WTC11 (cell line): ENCODE data around the gene DNAH11. TPM values are rescaled to one million over a fixed set of nuclear protein-coding genes. Genes with fewer than 3 reads are reported as not detected.

Experiments used
- ATAC-seq: fragments of 200-7000 bp; cut with Tn5 transposase; 2 replicates; pipeline ENCODE4 v1.10.0; 2021; ENCODE audit warnings: mild to moderate bottlenecking, moderate library complexity
- CTCF ChIA-PET: fragments of 300-600 bp; sonication (Branson Sonifier 250); formaldehyde crosslinking; loops from one replicate; lab custom pipeline; 2021; ENCODE audit warnings: antibody characterized with exemption; lab: Charles Lee
- POLR2A ChIA-PET: fragments of 350-600 bp; sonication (Branson Sonifier 250); formaldehyde crosslinking; loops from one replicate; lab custom pipeline; 2021; ENCODE audit warnings: antibody characterized with exemption; lab: Charles Lee
- DNase-seq: peaks from one replicate; pipeline ENCODE4 v3.0.0; 2021; ENCODE audit warnings: low spot score
- H3K27ac Mint-ChIP-seq: 2 replicates; pipeline ENCODE4 v1.8.0; 2021; ENCODE audit warnings: mixed read lengths
- H3K27me3 Mint-ChIP-seq: 2 replicates; pipeline ENCODE4 v1.8.0; 2021; ENCODE audit warnings: low read depth, mild to moderate bottlenecking, moderate library complexity, mixed read lengths
- H3K36me3 Mint-ChIP-seq: 2 replicates; pipeline ENCODE4 v1.8.0; 2021; ENCODE audit warnings: mixed read lengths
- H3K4me1 Mint-ChIP-seq: 2 replicates; pipeline ENCODE4 v1.8.0; 2022; ENCODE audit warnings: mixed read lengths
- H3K4me3 Mint-ChIP-seq: 2 replicates; pipeline ENCODE4 v1.8.0; 2021; ENCODE audit warnings: mild to moderate bottlenecking, moderate library complexity, mixed read lengths
- H3K9me3 Mint-ChIP-seq: 2 replicates; pipeline ENCODE4 v1.8.0; 2021; ENCODE audit warnings: mixed read lengths
- ELF4 ChIP-seq: sonication (generic); formaldehyde crosslinking; IDR thresholded peaks from 2 replicates; pipeline ENCODE4 v1.8.1; 2022; ENCODE audit warnings: low read depth, mild to moderate bottlenecking, moderate library complexity, missing genetic modification reagents
- EMX1 ChIP-seq: fragments of 250-450 bp; sonication (Bioruptor Pico); IDR thresholded peaks from 2 replicates; pipeline ENCODE4 v1.8.0; 2021; ENCODE audit warnings: mild to moderate bottlenecking
- ESRRA ChIP-seq: sonication (generic); formaldehyde crosslinking; IDR thresholded peaks from 2 replicates; pipeline ENCODE4 v1.8.1; 2022; ENCODE audit warnings: mild to moderate bottlenecking, missing genetic modification reagents, borderline replicate concordance
- GABPB1 ChIP-seq: sonication (generic); formaldehyde crosslinking; IDR thresholded peaks from 2 replicates; pipeline ENCODE4 v1.8.1; 2023; ENCODE audit warnings: mild to moderate bottlenecking, missing genetic modification reagents
- IRF2 ChIP-seq: sonication (generic); formaldehyde crosslinking; IDR thresholded peaks from 2 replicates; pipeline ENCODE4 v1.8.0; 2022; ENCODE audit warnings: low read depth, missing genetic modification reagents, borderline replicate concordance
- NFATC4 ChIP-seq: fragments of 250-450 bp; sonication (Bioruptor Pico); IDR thresholded peaks from 2 replicates; pipeline ENCODE4 v1.9.0; 2021; ENCODE audit warnings: mild to moderate bottlenecking
- NFE2L1 ChIP-seq: sonication (generic); formaldehyde crosslinking; IDR thresholded peaks from 2 replicates; pipeline ENCODE4 v1.8.1; 2023; ENCODE audit warnings: missing genetic modification reagents
- SMAD3 ChIP-seq: sonication (generic); formaldehyde crosslinking; IDR thresholded peaks from 2 replicates; pipeline ENCODE4 v1.8.0; 2022; ENCODE audit warnings: missing genetic modification reagents, mild to moderate bottlenecking, borderline replicate concordance
- SMAD4 ChIP-seq: sonication (generic); formaldehyde crosslinking; IDR thresholded peaks from 2 replicates; pipeline ENCODE4 v1.8.0; 2022; ENCODE audit warnings: mild to moderate bottlenecking, missing genetic modification reagents
- SOX15 ChIP-seq: fragments of 250-450 bp; sonication (Bioruptor Pico); IDR thresholded peaks from 2 replicates; pipeline ENCODE4 v1.9.0; 2021; ENCODE audit warnings: mild to moderate bottlenecking
- SP1 ChIP-seq: sonication (generic); formaldehyde crosslinking; conservative IDR thresholded peaks from 2 replicates; pipeline ENCODE4 v1.8.1; 2022; ENCODE audit warnings: missing genetic modification reagents
- total RNA-seq: library from RNA; stranded (reverse); gene quantifications from 3 replicates; pipeline ENCODE4 v1.2.3, GENCODE V29; 2021
- TF ChIP-seq, protein P1 (sequence below): sonication (generic); formaldehyde crosslinking; IDR thresholded peaks from 2 replicates; pipeline ENCODE4 v1.8.0; 2022; ENCODE audit warnings: mild to moderate bottlenecking, missing genetic modification reagents
- TF ChIP-seq, protein P2 (sequence below): sonication (generic); formaldehyde crosslinking; IDR thresholded peaks from 2 replicates; pipeline ENCODE4 v1.8.1; 2023; ENCODE audit warnings: mild to moderate bottlenecking, missing genetic modification reagents, moderate library complexity
- TF ChIP-seq, protein P3 (sequence below): sonication (generic); formaldehyde crosslinking; IDR thresholded peaks from 2 replicates; pipeline ENCODE4 v1.8.1; 2023; ENCODE audit warnings: mild to moderate bottlenecking, missing genetic modification reagents, borderline replicate concordance
- TF ChIP-seq, protein P4 (sequence below): sonication (generic); formaldehyde crosslinking; IDR thresholded peaks from 2 replicates; pipeline ENCODE4 v1.8.0; 2022; ENCODE audit warnings: mild to moderate bottlenecking, missing genetic modification reagents
- TF ChIP-seq, protein P5 (sequence below): sonication (generic); formaldehyde crosslinking; IDR thresholded peaks from 2 replicates; pipeline ENCODE4 v1.8.1; 2022; ENCODE audit warnings: missing genetic modification reagents, borderline replicate concordance
- TF ChIP-seq, protein P6 (sequence below): sonication (generic); formaldehyde crosslinking; IDR thresholded peaks from 2 replicates; pipeline ENCODE4 v1.8.1; 2022; ENCODE audit warnings: mild to moderate bottlenecking, moderate library complexity, missing genetic modification reagents
- TF ChIP-seq, protein P7 (sequence below): sonication (generic); formaldehyde crosslinking; IDR thresholded peaks from 2 replicates; pipeline ENCODE4 v1.8.1; 2023; ENCODE audit warnings: mild to moderate bottlenecking, missing genetic modification reagents, moderate library complexity
- TF ChIP-seq, protein P8 (sequence below): sonication (generic); formaldehyde crosslinking; IDR thresholded peaks from 2 replicates; pipeline ENCODE4 v1.8.0; 2022; ENCODE audit warnings: missing genetic modification reagents

Gene DNAH11
- total RNA-seq, 1 experiment from 2014 or later, result 6.4 TPM

DNA sequence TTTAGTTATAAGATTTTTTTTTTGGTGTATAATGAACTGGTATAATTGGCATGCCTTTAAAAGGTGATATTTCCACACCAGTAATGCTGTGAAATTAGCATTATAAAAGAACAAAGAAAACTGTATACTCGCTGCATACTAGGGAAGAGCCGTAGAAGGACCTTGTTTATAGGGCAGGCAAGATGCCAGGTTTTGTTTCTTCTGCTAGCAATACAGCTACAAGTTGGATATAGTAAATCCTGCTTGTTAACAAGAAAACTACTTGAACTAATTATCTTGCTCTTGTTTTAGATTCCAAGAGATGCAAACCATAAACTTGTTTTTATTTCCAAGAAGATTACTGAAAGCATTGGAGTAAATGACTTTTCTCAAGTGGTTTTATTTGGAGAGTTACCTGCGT is 1.9 kb downstream of the DNAH11 start:
- H3K9me3 Mint-ChIP-seq, result no peaks in the 10 kb centered on the region
- DNase-seq, result no peak
- POLR2A ChIA-PET, result no interaction called here
- no peak overlapping the region for H3K27ac Mint-ChIP-seq
- H3K36me3 Mint-ChIP-seq, result no peaks in the 10 kb centered on the region
- CTCF ChIA-PET, result interaction anchor here (1.1 to 2.0 kb wide), 2 partner anchors 222 to 291 kb away, joined by 8 read pairs; no protein-coding TSS in a partner anchor
- H3K27me3 Mint-ChIP-seq, result peaks cover 32% of the 10 kb centered on the region
- no peak for ATAC-seq
- H3K4me1 Mint-ChIP-seq, result peaks cover 42% of the 10 kb centered on the region
- TF ChIP-seq, protein P1, sequence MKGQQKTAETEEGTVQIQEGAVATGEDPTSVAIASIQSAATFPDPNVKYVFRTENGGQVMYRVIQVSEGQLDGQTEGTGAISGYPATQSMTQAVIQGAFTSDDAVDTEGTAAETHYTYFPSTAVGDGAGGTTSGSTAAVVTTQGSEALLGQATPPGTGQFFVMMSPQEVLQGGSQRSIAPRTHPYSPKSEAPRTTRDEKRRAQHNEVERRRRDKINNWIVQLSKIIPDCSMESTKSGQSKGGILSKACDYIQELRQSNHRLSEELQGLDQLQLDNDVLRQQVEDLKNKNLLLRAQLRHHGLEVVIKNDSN (CRISPR knock-in tag), result no peak
- no peak for TF ChIP-seq GABPB1 (CRISPR knock-in tag)
- TF ChIP-seq SMAD4 (CRISPR knock-in tag), result no peak
- no peak for TF ChIP-seq NFATC4 (CRISPR knock-in tag)
- TF ChIP-seq, protein P2, sequence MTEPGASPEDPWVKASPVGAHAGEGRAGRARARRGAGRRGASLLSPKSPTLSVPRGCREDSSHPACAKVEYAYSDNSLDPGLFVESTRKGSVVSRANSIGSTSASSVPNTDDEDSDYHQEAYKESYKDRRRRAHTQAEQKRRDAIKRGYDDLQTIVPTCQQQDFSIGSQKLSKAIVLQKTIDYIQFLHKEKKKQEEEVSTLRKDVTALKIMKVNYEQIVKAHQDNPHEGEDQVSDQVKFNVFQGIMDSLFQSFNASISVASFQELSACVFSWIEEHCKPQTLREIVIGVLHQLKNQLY (CRISPR knock-in tag), result no peak
- no peak for TF ChIP-seq SMAD3 (CRISPR knock-in tag)
- no peak for TF ChIP-seq NFE2L1 (CRISPR knock-in tag)
- TF ChIP-seq SOX15 (CRISPR knock-in tag), result no peak
- TF ChIP-seq ELF4, result no peak
- TF ChIP-seq, protein P3, sequence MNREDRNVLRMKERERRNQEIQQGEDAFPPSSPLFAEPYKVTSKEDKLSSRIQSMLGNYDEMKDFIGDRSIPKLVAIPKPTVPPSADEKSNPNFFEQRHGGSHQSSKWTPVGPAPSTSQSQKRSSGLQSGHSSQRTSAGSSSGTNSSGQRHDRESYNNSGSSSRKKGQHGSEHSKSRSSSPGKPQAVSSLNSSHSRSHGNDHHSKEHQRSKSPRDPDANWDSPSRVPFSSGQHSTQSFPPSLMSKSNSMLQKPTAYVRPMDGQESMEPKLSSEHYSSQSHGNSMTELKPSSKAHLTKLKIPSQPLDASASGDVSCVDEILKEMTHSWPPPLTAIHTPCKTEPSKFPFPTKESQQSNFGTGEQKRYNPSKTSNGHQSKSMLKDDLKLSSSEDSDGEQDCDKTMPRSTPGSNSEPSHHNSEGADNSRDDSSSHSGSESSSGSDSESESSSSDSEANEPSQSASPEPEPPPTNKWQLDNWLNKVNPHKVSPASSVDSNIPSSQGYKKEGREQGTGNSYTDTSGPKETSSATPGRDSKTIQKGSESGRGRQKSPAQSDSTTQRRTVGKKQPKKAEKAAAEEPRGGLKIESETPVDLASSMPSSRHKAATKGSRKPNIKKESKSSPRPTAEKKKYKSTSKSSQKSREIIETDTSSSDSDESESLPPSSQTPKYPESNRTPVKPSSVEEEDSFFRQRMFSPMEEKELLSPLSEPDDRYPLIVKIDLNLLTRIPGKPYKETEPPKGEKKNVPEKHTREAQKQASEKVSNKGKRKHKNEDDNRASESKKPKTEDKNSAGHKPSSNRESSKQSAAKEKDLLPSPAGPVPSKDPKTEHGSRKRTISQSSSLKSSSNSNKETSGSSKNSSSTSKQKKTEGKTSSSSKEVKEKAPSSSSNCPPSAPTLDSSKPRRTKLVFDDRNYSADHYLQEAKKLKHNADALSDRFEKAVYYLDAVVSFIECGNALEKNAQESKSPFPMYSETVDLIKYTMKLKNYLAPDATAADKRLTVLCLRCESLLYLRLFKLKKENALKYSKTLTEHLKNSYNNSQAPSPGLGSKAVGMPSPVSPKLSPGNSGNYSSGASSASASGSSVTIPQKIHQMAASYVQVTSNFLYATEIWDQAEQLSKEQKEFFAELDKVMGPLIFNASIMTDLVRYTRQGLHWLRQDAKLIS (CRISPR knock-in tag), result no peak
- no peak for TF ChIP-seq ESRRA
- no peak for TF ChIP-seq SP1 (CRISPR knock-in tag)
- TF ChIP-seq, protein P4, sequence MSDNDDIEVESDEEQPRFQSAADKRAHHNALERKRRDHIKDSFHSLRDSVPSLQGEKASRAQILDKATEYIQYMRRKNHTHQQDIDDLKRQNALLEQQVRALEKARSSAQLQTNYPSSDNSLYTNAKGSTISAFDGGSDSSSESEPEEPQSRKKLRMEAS, result no peak
- TF ChIP-seq, protein P5, sequence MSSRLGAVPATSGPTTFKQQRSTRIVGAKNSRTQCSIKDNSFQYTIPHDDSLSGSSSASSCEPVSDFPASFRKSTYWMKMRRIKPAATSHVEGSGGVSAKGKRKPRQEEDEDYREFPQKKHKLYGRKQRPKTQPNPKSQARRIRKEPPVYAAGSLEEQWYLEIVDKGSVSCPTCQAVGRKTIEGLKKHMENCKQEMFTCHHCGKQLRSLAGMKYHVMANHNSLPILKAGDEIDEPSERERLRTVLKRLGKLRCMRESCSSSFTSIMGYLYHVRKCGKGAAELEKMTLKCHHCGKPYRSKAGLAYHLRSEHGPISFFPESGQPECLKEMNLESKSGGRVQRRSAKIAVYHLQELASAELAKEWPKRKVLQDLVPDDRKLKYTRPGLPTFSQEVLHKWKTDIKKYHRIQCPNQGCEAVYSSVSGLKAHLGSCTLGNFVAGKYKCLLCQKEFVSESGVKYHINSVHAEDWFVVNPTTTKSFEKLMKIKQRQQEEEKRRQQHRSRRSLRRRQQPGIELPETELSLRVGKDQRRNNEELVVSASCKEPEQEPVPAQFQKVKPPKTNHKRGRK (CRISPR knock-in tag), result no peak
- TF ChIP-seq IRF2 (CRISPR knock-in tag), result no peak
- no peak for TF ChIP-seq EMX1 (CRISPR knock-in tag)
- TF ChIP-seq, protein P6, sequence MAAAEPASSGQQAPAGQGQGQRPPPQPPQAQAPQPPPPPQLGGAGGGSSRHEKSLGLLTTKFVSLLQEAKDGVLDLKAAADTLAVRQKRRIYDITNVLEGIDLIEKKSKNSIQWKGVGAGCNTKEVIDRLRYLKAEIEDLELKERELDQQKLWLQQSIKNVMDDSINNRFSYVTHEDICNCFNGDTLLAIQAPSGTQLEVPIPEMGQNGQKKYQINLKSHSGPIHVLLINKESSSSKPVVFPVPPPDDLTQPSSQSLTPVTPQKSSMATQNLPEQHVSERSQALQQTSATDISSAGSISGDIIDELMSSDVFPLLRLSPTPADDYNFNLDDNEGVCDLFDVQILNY (CRISPR knock-in tag), result no peak
- peak overlapping the region; percentile 84 for H3K4me3 Mint-ChIP-seq

DNA sequence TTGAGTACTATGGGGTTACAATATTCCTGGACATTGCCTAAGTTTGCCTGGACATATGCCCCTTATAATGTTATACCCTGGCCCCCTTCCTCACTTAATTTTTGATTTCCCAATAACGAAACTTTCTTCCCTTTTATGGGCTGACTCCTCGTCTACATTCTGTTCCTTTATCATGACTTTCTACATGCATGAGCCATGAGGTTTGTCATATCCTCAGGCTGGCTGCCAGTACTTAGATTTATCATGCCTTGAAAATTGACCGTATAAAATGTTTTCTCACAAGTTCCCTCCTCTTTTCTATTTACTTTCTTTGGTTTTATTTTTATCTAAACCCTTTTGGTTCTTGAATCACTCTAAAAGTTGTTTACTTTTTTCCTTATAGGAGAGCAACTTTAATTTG is 4.7 kb downstream of the DNAH11 start:
- no peaks in the 10 kb centered on the region for H3K9me3 Mint-ChIP-seq
- no peaks in the 10 kb centered on the region for H3K36me3 Mint-ChIP-seq

More for the DNA sequence above, 4.7 kb downstream of the DNAH11 start:
- ATAC-seq, result no peak
- no peak overlapping the region for H3K4me3 Mint-ChIP-seq
- peaks cover 44% of the 10 kb centered on the region for H3K4me1 Mint-ChIP-seq
- TF ChIP-seq, protein P3 (CRISPR knock-in tag), result no peak
- TF ChIP-seq, protein P7, sequence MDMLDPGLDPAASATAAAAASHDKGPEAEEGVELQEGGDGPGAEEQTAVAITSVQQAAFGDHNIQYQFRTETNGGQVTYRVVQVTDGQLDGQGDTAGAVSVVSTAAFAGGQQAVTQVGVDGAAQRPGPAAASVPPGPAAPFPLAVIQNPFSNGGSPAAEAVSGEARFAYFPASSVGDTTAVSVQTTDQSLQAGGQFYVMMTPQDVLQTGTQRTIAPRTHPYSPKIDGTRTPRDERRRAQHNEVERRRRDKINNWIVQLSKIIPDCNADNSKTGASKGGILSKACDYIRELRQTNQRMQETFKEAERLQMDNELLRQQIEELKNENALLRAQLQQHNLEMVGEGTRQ (CRISPR knock-in tag), result no peak
- TF ChIP-seq, protein P8, sequence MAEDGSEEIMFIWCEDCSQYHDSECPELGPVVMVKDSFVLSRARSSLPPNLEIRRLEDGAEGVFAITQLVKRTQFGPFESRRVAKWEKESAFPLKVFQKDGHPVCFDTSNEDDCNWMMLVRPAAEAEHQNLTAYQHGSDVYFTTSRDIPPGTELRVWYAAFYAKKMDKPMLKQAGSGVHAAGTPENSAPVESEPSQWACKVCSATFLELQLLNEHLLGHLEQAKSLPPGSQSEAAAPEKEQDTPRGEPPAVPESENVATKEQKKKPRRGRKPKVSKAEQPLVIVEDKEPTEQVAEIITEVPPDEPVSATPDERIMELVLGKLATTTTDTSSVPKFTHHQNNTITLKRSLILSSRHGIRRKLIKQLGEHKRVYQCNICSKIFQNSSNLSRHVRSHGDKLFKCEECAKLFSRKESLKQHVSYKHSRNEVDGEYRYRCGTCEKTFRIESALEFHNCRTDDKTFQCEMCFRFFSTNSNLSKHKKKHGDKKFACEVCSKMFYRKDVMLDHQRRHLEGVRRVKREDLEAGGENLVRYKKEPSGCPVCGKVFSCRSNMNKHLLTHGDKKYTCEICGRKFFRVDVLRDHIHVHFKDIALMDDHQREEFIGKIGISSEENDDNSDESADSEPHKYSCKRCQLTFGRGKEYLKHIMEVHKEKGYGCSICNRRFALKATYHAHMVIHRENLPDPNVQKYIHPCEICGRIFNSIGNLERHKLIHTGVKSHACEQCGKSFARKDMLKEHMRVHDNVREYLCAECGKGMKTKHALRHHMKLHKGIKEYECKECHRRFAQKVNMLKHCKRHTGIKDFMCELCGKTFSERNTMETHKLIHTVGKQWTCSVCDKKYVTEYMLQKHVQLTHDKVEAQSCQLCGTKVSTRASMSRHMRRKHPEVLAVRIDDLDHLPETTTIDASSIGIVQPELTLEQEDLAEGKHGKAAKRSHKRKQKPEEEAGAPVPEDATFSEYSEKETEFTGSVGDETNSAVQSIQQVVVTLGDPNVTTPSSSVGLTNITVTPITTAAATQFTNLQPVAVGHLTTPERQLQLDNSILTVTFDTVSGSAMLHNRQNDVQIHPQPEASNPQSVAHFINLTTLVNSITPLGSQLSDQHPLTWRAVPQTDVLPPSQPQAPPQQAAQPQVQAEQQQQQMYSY (CRISPR knock-in tag), result no peak
- TF ChIP-seq, all 79 proteins: peak for 0
- CTCF ChIA-PET, result no interaction called here
- POLR2A ChIA-PET, result no interaction called here
- H3K27me3 Mint-ChIP-seq, result peaks cover 21% of the 10 kb centered on the region
- DNase-seq, result no peak
- no peak overlapping the region for H3K27ac Mint-ChIP-seq
